ENCODE data around the gene TENM4. TPM values are rescaled to one million over a fixed set of nuclear protein-coding genes. Genes with fewer than 3 reads are reported as not detected.

Gene TENM4
- total and polyA plus RNA-seq, 4 donors = 0.02 to 0.33 (median 0.14) TPM

- Histone ChIP-seq H3K27me3 (ENCODE audit: control insufficient read depth in 4 of 4, insufficient read depth in 4 of 4, low read length in 3 of 4) (no peaks in the 10 kb centered on the region), H3K27ac (ENCODE audit: low read depth in 1 of 2, low read length in 2 of 2) (no peak overlapping the region), H3K4me1 (ENCODE audit: control insufficient read depth in 4 of 4, insufficient read depth in 4 of 4, low read length in 3 of 4) (no peaks in the 10 kb centered on the region), H3K4me3 (ENCODE audit: low read depth in 1 of 3, low read length in 3 of 3) (no peak overlapping the region), H3K9ac (ENCODE audit: low read depth in 1 of 2, low read length in 2 of 2) (no peak overlapping the region), H3K9me3 (ENCODE audit: control insufficient read depth in 4 of 4, low read length in 3 of 4) (no peaks in the 10 kb centered on the region), H3K36me3 (ENCODE audit: control insufficient read depth in 4 of 4, insufficient read depth in 3 of 4, low read depth in 1 of 4, low read length in 3 of 4) (no peaks in the 10 kb centered on the region)
- no peak for DNase-seq (ENCODE audit: low spot score)
- WGBS = 85% methylated on average over 5 of the region's 5 CpGs
- no peak for TF ChIP-seq ATF3 (IDR thresholded peaks at IDR 0.05)
- no peak for TF ChIP-seq EGR1 (IDR thresholded peaks at IDR 0.05; ENCODE audit: low read depth in 2 of 2)
- TF ChIP-seq RXRA (IDR thresholded peaks at IDR 0.05) = no peak
- no peak for TF ChIP-seq TAF1 (conservative IDR thresholded peaks at IDR 0.05)
- no peak for TF ChIP-seq GABPA (IDR thresholded peaks at IDR 0.05 in 1 of 2, conservative IDR thresholded peaks at IDR 0.05 in 1 of 2)
- no peak for TF ChIP-seq HNF4G (IDR thresholded peaks at IDR 0.05)
- TF ChIP-seq MAX (IDR thresholded peaks at IDR 0.05) = no peak
- TF ChIP-seq FOXA2 (IDR thresholded peaks at IDR 0.05) = no peak
- no peak for TF ChIP-seq HNF4A (conservative IDR thresholded peaks at IDR 0.05)
These were observed 76.9 kb downstream of the TENM4 start for GRCh38 chr11:79363861-79364378.

- no peak overlapping the region for H3K27ac ChIP-seq (ENCODE audit: low read depth in 1 of 2, low read length in 2 of 2)
- H3K36me3 ChIP-seq (ENCODE audit: control insufficient read depth in 4 of 4, insufficient read depth in 3 of 4, low read depth in 1 of 4, low read length in 3 of 4) = no peaks in the 10 kb centered on the region
- H3K27me3 ChIP-seq (ENCODE audit: control insufficient read depth in 4 of 4, insufficient read depth in 4 of 4, low read length in 3 of 4) = peaks cover 0 to 1% (median 0%) of the 10 kb centered on the region in 4 donors
- H3K4me3 ChIP-seq (ENCODE audit: low read depth in 1 of 3, low read length in 3 of 3) = no peak overlapping the region
- no peak for DNase-seq (ENCODE audit: low spot score)
- no peak overlapping the region for H3K9ac ChIP-seq (ENCODE audit: low read depth in 1 of 2, low read length in 2 of 2)
- no peaks in the 10 kb centered on the region for H3K9me3 ChIP-seq (ENCODE audit: control insufficient read depth in 4 of 4, low read length in 3 of 4)
- TF ChIP-seq YY1 (IDR thresholded peaks at IDR 0.05) (no peak), ZBTB33 (IDR thresholded peaks at IDR 0.05) (no peak), TAF1 (conservative IDR thresholded peaks at IDR 0.05) (no peak), JUND (IDR thresholded peaks at IDR 0.05) (no peak), EGR1 (IDR thresholded peaks at IDR 0.05; ENCODE audit: low read depth in 2 of 2) (no peak), SP1 (IDR thresholded peaks at IDR 0.05) (no peak), RXRA (IDR thresholded peaks at IDR 0.05) (no peak), GABPA (IDR thresholded peaks at IDR 0.05 in 1 of 2, conservative IDR thresholded peaks at IDR 0.05 in 1 of 2) (no peak), REST (IDR thresholded peaks at IDR 0.05) (no peak), HNF4A (conservative IDR thresholded peaks at IDR 0.05) (no peak), RAD21 (IDR thresholded peaks at IDR 0.05) (no peak), ATF3 (IDR thresholded peaks at IDR 0.05) (no peak)
- no peaks in the 10 kb centered on the region for H3K4me1 ChIP-seq (ENCODE audit: control insufficient read depth in 4 of 4, insufficient read depth in 4 of 4, low read length in 3 of 4)
- WGBS = 88% methylated on average over 4 of the region's 4 CpGs
These were observed 77.6 kb downstream of the TENM4 start for GRCh38 chr11:79363256-79363655.
